ENCODE data around the gene FTO.

FTO gene

DNA sequence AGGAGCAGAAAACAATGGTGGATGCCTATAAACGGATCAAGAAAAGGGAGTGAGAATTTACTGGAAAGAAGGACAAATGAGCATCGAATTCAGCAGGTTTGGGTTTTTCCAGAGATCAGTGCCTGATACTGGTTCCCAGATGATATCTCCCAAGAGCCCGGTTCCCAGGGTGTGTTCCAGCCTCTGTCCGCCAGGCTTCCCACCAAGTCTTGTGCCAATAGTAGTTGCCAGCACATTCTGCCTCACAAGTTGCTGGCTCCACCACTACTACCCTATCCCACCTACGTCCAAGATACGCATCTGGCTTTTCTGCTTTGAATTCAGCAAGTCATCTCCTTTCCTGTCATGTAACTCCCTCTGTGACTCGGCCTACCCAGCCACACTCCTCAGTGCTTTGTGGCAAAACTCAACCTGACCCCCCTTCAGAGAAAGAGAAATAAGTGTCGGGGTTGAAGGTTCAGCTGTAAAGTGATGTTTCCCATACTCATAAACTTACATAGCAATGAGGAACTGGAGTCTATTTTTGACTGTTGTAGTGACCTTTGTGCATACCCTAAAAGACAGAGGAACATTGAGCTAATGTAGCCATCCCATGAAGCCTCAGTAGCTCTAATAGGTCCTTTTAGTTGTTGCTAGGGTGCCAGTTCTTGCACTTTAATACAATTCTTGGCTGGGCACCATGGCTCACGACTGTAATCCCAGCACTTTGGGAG is 305.7 kb downstream of the FTO start:
- DNase-seq (ENCODE audit: low read depth) = no peak

DNA sequence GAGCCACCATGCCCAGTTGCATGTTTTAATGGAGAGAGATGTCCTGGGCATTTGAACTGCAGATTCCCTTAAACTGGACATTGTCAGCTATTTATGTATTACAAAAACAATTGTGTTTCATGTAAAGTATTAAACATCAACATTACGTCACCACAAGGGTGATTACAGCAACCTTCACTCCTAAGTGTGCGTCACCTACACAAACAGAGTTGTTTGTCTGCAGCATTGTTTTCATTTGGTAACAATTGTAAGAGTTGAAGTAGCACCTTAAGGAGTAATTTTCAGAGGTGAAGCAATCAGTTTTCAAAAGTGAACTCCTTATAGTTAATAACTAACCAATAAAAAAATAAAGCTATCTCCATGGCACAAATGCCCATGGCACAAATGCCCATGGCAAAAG is 311.2 kb downstream of the FTO start:
- DNase-seq (ENCODE audit: low read depth) = no peak

DNA sequence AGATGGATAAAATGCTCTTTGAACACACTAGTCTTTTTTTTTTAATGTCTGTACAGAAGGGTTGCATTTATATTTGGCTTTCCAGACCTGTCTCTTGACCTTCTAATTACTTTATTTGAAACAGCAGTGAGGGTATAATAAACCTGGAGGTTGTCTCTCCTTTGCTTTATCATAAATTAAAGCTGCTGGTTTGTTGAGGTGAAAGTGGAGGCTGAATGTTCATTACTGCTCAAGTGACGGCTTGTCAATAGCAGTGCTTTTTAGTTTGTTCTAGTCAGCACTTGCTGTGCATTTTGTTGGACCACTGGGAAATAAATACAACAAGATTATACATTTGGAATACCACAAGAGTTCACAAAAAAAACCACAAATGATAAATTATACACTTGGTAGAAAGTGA is 318.4 kb downstream of the FTO start:
- DNase-seq (ENCODE audit: low read depth) = no peak

DNA sequence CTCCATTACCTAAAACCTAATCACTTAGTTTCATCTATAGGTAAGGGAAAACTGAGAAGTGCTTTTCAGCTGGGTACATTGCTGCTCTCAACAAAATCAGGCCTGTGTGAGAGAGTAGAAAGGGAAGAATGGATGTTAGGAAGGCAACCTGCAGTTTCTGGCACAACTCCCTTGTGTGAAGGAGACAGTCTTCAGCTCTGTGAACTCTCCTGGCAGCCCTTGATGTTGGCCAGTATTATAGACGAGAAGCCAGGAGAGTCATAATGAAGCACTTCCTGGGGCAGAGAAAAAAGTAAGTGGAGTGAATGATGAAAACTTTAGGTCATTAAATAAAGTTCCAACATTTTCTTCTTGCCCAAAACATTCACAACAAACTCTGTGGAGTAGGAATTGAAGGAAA is 322.5 kb downstream of the FTO start:
- DNase-seq (ENCODE audit: low read depth) = no peak

DNA sequence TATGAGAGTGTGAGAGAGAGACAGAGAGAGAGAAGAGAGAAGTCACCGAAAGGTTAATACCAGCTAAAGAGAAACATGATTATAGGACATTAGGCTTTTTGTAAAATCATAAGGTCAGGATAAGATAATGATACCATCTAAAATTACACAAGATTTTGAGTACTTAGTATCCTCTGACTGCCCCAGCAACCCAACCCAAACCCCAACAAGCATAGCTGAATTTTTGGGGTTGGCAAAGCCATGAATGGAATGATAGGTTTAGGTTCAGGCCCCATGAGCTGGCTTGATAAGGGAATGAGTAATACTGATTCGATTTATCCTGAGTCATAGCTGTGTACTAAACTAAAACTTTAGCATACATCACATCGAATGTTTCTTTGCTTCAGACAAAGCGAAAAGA is 323.1 kb downstream of the FTO start:
- DNase-seq (ENCODE audit: low read depth) = no peak

DNA sequence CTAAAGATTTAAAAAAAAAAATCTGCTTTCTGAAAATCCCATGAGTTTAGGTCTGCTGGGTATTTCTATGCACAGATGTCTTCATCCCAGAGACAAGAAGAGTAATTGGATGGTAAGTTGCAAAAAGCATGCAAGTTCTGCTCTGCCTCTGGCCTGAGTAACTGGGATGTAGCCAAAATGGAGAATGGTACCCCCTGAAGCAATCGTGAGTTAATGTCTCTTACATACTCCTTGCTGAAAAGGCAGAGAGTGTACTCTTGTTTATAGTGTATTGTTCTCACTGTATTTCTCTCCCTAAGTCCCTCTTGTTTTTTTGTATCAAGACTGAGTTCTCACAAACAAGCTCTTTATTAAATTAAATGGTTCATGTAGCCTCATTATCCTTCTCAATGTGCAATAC is 323.6 kb downstream of the FTO start:
- DNase-seq (ENCODE audit: low read depth) = no peak

DNA sequence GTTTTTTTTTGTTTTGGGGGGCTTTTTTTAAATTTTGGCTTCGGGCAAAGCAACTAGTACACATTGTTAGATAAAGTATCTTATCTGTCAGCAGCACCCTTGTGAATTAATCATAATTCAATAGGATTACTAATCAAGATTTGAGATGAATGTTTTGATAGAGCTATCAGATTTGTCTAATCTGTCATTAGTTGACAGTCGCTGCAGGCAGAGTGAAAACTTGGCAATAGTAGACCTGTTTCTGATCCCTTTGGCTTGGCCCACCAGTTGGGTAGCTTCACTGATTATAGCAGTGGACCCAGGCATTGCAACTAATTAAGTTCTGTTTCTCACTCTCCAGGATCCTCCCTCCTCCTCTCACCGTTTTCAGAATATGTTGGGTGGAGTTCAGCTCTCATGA is 324.0 kb downstream of the FTO start:
- DNase-seq (ENCODE audit: low read depth) = no peak

DNA sequence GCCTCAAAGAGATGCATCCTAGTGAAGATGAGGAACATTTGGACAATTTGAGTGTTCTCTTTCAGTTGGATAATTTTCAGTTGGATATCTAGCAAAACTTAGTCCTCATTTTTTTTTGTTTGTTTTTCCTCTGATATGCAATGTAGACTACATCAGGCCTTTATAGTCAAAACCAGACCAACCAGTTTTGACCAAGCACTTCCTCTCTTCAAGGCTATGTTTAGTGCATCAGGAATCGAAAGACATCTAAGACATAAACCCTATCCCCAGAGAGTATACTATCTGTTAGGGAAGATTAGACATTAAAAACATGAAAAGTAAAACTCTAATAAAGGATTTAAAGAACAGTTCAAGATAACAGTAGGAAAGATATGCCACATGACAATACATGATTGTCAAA is 326.5 kb downstream of the FTO start:
- DNase-seq (ENCODE audit: low read depth) = no peak

DNA sequence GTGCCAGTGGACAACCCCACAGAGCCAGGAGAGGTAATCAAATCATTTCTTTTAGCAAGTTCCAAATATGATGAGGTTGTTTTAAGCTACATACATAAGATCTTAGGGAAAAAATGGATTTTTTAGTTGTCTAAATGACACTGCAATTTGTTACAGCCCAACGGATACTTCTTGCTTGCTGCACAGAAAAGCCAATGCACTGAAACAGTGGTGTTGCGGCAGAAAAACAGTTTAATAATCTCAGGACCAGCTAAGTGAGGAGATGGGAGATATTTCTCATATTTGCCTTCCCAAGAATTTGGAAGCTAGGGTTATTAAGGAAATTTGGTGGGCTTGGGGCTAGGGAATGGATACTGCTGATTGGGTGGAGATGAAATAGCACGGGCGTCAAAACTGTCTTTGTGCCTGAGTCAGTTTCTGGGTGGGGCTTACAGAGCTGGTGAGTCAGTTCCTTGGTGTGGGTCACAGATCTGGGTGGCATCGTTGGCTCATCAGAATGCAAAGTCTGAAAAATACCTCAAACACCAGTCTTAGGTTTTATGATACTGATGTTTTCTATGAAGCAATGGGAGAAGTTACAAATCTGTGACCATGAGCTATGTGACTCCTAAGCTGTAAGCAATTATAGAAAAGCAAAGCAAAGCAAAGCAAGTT is 327.3 kb downstream of the FTO start:
- DNase-seq (ENCODE audit: low read depth) = no peak

DNA sequence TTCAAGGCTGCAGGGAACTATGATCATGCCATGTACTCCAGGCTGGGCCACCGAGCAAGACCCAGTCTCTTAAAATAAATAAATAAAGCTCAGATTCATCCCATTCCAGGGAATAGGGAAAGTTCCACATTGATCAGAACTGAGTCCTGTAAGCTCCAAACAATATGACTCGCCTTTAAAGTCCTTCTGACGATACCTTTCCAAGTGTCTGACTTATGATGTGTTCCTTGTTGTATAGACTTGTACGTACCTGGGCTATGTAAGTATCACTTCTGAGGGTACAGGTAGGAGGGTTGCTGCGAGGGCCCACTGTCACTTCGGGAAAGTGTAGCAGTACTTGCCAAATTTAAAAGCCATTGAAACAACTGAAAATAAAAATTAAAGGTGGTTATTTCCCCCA is 329.8 kb downstream of the FTO start:
- no peak for DNase-seq (ENCODE audit: low read depth)

DNA sequence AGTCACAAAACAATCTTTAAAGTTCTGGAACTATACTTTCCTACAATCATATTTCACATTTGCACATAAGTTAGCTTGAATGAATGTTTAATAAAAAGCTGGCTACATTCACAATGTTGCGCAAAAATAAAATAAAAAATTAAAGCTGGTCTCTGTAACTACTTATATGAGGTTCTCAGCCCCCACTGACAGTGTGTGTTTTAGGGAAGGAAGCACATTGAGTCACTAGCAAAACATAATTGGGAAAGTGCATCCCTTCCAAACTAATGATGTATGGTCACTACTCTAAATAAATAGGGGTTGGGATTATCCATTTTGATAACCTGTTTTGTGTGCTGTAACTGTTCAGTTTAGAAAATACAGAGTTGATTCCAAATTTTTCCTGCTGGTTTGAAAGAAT is 330.7 kb downstream of the FTO start:
- DNase-seq (ENCODE audit: low read depth) = no peak

DNA sequence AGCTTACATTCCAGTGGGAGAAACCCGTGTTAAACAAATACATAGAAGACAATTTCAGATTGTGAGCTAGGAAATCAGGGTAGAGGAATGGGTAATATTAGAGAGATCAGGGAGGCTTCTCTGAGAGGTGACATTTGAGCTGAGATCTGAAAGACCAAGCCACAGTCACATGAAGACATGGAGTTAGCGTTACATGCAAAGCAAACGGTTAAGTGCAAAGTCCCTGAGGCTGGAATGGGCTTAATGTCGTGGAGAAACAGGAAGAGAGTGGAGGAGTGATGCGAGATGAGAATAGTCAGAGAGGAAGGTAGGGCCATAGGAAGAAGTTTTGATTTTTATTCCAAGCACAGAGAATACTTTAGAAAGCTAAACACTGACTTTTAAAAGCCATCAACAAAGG is 336.5 kb downstream of the FTO start:
- DNase-seq (ENCODE audit: low read depth) = no peak

DNA sequence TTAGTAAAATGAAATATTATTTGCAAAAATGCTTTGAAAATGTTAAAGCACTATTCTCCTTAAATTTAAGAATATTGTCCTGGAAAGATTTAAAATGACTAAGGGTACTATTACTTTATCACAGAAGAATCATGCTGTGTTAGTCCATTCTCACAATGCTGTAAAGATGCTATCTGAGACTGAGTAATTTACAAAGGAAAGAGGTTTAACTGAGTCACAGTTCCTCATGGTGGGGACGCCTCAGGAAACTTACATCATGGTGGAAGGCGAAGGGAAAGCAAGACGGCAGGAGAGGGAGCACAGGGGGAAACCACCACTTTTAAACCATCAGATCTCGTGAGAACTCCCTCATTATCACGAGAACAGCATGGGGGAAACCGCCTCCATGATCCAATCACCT is 337.0 kb downstream of the FTO start:
- DNase-seq (ENCODE audit: low read depth) = no peak

DNA sequence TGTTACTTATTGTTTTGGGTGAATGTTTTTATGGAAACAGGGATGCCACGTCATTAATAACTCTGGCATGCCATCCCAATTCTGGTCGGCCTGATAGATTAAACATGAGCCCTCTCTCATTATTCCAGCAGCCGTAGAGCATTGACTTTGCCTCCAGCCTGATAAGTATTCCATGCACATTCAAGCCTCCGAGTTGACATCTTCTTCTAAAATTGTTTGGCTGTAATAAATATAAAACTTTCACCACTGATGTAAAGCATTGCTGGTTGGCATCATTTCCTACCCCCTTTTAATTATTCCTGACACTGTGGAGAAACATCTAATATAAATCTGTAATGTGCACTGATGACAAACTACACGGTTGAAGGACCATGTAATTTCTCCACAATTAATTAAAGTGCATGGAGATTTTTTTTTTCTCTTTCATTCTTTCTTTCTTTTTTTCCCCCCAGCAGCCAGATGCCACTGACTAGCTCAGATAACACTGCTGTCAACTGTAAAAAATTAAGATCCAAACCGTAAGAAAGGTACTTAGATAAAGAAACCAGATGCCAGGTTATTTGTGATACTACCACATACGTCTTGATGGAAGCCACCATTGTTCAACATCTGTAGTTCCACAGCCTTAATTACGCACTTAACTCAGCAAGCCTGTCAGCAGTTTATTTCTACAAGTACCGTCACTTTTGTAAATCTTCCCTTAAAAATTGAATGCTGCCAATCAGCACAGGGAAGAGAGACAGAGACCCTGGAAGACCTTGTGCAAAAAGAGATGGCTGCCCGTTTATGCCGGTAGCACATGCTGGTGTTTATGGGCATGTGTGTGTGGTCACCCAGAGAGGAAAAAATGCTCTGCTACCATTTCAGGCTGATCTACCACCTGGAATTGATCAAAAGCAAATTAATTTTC is 344.9 kb downstream of the FTO start:
- no peak for DNase-seq (ENCODE audit: low read depth)

DNA sequence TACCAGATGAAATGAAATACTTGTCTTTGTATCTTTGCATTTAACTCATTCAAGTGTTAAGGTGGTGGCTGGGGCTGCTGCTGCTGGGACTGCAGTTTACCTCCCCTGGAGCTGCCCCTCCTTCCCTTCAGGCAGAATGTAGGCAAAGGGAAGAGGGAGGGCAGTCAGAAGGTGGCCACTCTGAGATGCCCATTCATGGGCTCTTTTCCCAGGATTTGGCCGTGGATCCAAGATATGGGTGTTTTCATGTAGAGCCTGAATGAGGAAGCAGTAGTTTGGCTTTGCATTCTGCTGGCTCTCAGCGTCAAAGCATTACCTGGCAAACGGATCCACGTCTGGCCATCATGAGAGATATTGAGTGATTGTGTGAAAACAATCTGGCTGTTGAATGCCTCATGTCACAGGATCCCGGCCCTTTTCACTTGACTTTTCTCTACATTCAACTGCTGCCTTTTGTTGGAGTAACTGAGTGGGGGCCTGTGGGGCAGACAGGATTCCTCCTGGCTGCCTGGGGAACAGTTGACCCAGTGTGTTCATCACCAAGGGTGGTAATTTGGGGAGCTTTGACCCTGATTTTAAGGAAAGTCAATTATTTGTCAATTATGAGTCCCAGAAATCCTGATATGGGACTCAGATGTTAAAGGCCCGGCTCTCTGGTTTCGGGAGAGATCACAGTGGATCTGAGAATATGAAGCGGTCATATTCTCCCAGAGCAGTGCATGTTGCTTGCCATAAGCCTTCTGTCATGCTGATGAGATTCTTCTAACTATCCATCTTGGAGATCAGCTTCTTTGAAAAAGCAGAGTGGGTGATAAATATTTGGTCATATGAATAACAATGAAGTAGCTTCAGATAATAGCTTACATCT is 345.9 kb downstream of the FTO start:
- DNase-seq (ENCODE audit: low read depth) = no peak

DNA sequence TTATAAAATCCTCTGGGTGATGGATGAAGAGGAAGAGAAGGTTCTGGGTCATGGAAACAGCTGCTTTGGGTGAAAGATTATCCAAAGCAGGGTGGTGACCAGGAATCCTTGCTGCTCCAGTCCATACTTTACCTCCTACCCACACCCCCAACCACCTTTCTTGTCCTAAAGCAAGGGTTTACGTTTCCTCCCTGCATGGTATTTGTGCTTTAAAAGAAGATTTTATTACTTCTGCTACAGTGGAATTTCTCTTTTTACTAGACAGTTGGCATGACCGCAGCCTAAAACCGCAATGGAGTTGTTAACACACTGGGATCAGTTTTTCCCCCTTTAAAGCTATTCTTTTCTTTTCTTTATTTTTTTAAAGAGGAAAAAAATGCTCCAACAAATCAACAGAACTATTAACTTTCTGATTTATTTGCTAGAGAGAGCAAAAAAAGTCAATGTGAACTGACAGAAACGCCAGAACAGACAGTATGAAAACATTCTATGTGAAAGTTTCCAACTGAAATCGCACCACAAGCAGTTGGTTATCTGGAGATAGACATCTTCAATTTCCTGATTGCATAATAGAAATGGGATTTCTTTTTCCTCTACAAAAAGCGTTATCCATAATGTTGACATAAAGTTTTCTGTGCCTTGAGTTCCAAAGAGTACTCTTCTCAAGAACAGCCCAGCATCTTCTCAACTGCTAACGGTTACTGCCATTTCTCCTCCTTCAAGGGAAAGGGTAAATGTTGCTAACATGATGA is 346.7 kb downstream of the FTO start:
- no peak for DNase-seq (ENCODE audit: low read depth)

DNA sequence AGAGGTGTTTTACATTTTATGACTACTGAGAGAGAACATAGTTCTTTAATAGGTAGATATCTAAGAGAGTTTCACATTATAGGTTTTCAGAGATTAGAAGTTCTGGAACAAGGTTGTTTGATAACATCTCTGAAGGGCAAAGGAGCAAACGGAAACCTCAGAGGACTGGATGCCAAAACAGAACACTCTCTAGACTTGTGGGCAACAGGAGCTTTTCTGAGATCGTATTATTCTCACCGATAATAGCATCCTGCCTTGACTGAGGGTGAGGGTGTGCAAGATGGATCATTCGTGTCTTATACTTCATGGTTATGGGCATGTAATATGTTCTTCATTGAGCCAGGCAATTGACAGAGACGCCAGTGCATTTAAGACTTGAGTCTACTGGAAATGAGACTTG is 347.9 kb downstream of the FTO start:
- DNase-seq (ENCODE audit: low read depth) = no peak

DNA sequence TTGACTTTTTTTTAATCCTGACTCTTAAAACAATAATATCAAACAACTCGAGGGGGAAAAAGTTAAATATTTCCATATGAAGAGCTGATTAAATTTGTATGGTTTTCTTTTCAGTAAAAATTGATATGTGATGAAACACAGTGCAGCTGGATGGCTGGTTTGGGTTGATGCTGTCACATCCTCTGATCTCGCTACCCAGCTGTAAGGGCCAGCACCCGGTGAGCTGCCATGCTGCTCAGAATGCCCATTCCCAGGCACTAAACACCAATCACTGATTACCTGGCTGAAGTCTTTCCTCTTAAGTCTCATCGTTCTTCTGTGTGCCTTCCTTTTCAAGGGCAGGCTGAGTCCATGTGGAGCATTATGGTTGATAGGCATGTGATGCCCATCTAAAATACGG is 348.3 kb downstream of the FTO start:
- no peak for DNase-seq (ENCODE audit: low read depth)

DNA sequence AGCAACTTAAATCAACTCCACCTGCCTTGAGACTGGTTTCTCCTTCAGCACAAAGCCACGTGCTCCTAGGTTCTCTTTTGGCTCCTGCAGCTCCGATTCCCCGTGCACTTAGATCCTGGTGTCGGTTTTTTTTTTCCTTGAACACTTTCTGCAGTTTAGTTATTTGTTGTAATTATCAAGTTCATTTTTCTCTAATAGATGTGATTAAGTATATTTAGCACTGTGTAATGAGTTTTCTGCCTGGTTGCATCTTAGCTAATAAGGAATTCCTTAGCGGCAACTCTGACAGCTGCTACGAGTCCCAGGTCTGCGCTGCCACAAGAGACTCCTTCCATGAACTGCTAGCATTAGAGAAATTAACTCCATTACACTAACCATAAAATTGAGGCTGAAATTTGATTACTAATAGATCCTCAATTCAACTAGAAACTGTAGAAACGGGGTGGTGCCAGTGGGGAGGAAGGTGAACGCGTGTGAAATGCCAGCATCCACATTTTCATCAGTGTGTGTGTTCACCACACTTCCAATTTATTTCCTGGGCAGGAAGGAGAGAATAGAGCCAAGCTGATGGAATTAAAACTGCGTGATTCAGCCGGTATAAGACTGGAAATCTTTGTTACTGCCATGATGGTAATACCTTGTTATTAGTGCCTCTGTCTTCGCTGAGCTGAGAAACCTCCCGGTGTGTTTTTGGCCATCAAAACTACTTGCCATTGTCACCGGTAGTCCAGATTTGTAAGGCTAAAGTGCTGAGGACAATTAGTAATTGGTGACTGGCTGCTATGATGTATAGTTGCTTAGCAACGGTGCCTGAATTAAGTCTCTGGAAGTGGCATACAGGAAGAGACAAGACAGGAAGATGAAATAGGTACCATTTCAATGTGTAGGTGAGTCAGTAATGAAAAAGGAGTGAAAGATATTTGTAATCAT is 350.2 kb downstream of the FTO start:
- no peak for DNase-seq (ENCODE audit: low read depth)

DNA sequence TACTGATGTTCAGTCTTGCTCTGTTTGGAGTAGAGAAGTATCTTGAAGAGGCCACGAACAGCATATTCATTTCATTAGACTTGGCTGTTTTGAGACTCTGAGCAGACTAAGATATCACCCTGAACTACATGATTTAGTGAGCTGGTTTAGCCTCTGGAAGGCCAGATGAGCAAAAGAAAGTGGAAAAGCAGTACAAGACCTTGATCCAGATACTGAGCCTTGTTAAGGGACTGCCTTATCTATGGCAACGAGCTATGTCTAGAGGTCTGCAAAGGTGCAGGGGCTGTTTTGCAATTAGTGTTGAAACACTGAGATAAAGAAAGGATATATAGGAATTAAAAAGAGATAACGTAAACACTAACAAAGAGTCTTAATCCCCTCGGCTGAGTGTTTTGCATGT is 351.2 kb downstream of the FTO start:
- DNase-seq (ENCODE audit: low read depth) = no peak

Measured in stimulated activated CD8-positive, alpha-beta memory T cell treated with anti-CD3 and anti-CD28 coated beads, Interleukin-12 subunit alpha, Interleukin-12 subunit beta, amount 100 ng/mL, for 4 hours (primary cell).